Measurements from ENCODE around the gene KANSL2. TPM values are rescaled to one million over a fixed set of nuclear protein-coding genes. Genes with fewer than 3 reads are reported as not detected.
A peak's percentile ranks its signal among the peaks of the same experiment; 100 is the strongest.

Gene KANSL2
- total RNA-seq, 2 donors from 2014 or later: 16.1 to 24.3 TPM

GRCh38 chr12:48618541-48618940 lies 63.5 kb downstream of the KANSL2 start:
- no peaks in the 10 kb centered on the region for H3K27me3 ChIP-seq
- H3K9me3 ChIP-seq: no peaks in the 10 kb centered on the region
- no peak overlapping the region for H3K27ac ChIP-seq
- no peak overlapping the region for H3K4me3 ChIP-seq
- intact Hi-C loops (cut with DNase I): loop anchor here (2.0 kb wide), 1 partner anchor 76 kb away; no protein-coding TSS in a partner anchor
- peak; percentile 94 for TF ChIP-seq CTCF (IDR thresholded peaks at IDR 0.05)
- no peaks in the 10 kb centered on the region for H3K4me1 ChIP-seq
- no peak overlapping the region for H3K9ac ChIP-seq (ENCODE audit: low read depth in 2 of 2, low read length in 2 of 2)
- peak; percentile 78 for DNase-seq
- no peaks in the 10 kb centered on the region for H3K36me3 ChIP-seq

GRCh38 chr12:48615681-48616080 lies 66.4 kb downstream of the KANSL2 start:
- no peak for DNase-seq
- no peaks in the 10 kb centered on the region for H3K36me3 ChIP-seq
- intact Hi-C loops (cut with DNase I): no loop called here

GRCh38 chr12:48613321-48613720 lies 68.7 kb downstream of the KANSL2 start:
- Histone ChIP-seq H3K4me3 (no peak overlapping the region), H3K27ac (no peak overlapping the region), H3K9ac (ENCODE audit: low read depth in 2 of 2, low read length in 2 of 2) (no peak overlapping the region), H3K4me1 (no peaks in the 10 kb centered on the region), H3K27me3 (no peaks in the 10 kb centered on the region), H3K36me3 (no peaks in the 10 kb centered on the region), H3K9me3 (no peaks in the 10 kb centered on the region)
- no peak for DNase-seq
- intact Hi-C loops (cut with DNase I): no loop called here
- no peak for TF ChIP-seq CTCF (IDR thresholded peaks at IDR 0.05)

More at GRCh38 chr12:48615681-48616080, 66.4 kb downstream of the KANSL2 start:
- H3K9ac ChIP-seq (ENCODE audit: low read depth in 2 of 2, low read length in 2 of 2): no peak overlapping the region
- no peaks in the 10 kb centered on the region for H3K27me3 ChIP-seq
- no peaks in the 10 kb centered on the region for H3K4me1 ChIP-seq
- H3K4me3 ChIP-seq: no peak overlapping the region
- no peaks in the 10 kb centered on the region for H3K9me3 ChIP-seq
- no peak overlapping the region for H3K27ac ChIP-seq
- TF ChIP-seq CTCF (IDR thresholded peaks at IDR 0.05): no peak

Small RNAs within 50 kb of the gene (microRNA-seq; reads per million reads assigned to microRNA genes)
- gene MIR1291: 1.7 reads per million

Other genes starting within 250 kb of the KANSL2 start
- not detected for gene ANP32D, start 209.7 kb downstream of the KANSL2 start, total RNA-seq
- gene C12orf54, start 199.7 kb downstream of the KANSL2 start, total RNA-seq: not detected
- gene OR8S1, start 156.6 kb downstream of the KANSL2 start, total RNA-seq: not detected
- gene LALBA, start 112.2 kb downstream of the KANSL2 start, total RNA-seq: not detected
- 10 to 100 TPM; 26.3 to 38.7 TPM for gene CCNT1, start 34.5 kb upstream of the KANSL2 start, total RNA-seq
- gene ADCY6, start 106.9 kb upstream of the KANSL2 start, total RNA-seq: 100 to 1,000 TPM in 1 of 2 donors, 10 to 100 TPM in 1; 84.7 to 121 TPM
- gene CACNB3, start 136.3 kb upstream of the KANSL2 start, total RNA-seq: 10 to 100 TPM; 23.4 to 54.5 TPM
- 100 to 1,000 TPM in 1 of 2 donors, 10 to 100 TPM in 1; 87.2 to 150 TPM for gene DDX23, start 169.9 kb upstream of the KANSL2 start, total RNA-seq
- gene RND1, start 183.6 kb upstream of the KANSL2 start, total RNA-seq: 1 to 10 TPM; 2.5 to 3.4 TPM
- gene FKBP11, start 243.3 kb upstream of the KANSL2 start, total RNA-seq: 10 to 100 TPM; 33.7 to 47.4 TPM